IMR-90 (cell line): ENCODE measurements around the gene ANTXR2. TPM values are rescaled to one million over a fixed set of nuclear protein-coding genes. Genes with fewer than 3 reads are reported as not detected.

Source experiments
- ATAC-seq: fragments of 200-7000 bp; cut with Tn5 transposase; 2 replicates; pipeline ENCODE4 v1.9.1; 2020; ENCODE audit warnings: low read depth, mild to moderate bottlenecking, moderate library complexity
- BruUV-seq: library from RNA; stranded (reverse); fragments of 400-500 nt; replicated peaks from 2 replicates; lab custom pipeline; 2021; lab: Mats Ljungman, UMichigan
- CTCF ChIA-PET: fragments of 300-600 bp; formaldehyde crosslinking; extraction: SDS; loops from one replicate; lab custom pipeline; 2021; ENCODE audit warnings: antibody characterized with exemption; lab: Yijun Ruan, JAX
- POLR2A ChIA-PET: fragments of 300-600 bp; sonication (Branson Sonifier 250); formaldehyde crosslinking; loops from one replicate; lab custom pipeline; 2022; ENCODE audit warnings: antibody characterized with exemption; ENCODE audit not compliant: unreplicated experiment; lab: Charles Lee
- DNase-seq: peaks from one replicate; pipeline ENCODE4 v3.0.0; 2013
- H2AFZ ChIP-seq: replicated peaks from 2 replicates; pipeline ENCODE3; 2013; ENCODE audit warnings: low read length, mild to moderate bottlenecking; ENCODE audit not compliant: poor library complexity
- H2AK5ac ChIP-seq: 2 replicates; pipeline ENCODE4 v1.6.1; 2013; ENCODE audit warnings: low read depth, low read length, inconsistent platforms
- H2AK9ac ChIP-seq: replicated peaks from 2 replicates; pipeline ENCODE3; 2013; ENCODE audit warnings: mild to moderate bottlenecking, low read depth, low read length, moderate library complexity; ENCODE audit not compliant: poor library complexity
- H2BK120ac ChIP-seq: 2 replicates; pipeline ENCODE4 v1.6.1; 2013; ENCODE audit warnings: low read depth, low read length, inconsistent platforms
- H2BK15ac ChIP-seq: 3 replicates; pipeline ENCODE4 v1.6.1; 2013; ENCODE audit warnings: low read depth, low read length, inconsistent platforms
- H2BK20ac ChIP-seq: 2 replicates; pipeline ENCODE4 v1.6.1; 2013; ENCODE audit warnings: low read depth, mild to moderate bottlenecking, inconsistent platforms, low read length, moderate library complexity
- H2BK5ac ChIP-seq: 2 replicates; pipeline ENCODE4 v1.6.1; 2013; ENCODE audit warnings: mild to moderate bottlenecking, low read depth, low read length, inconsistent platforms; ENCODE audit not compliant: poor library complexity, severe bottlenecking
- H3K14ac ChIP-seq: replicated peaks from 2 replicates; pipeline ENCODE4 v1.6.1; 2013; ENCODE audit warnings: low read depth, low read length, inconsistent platforms
- H3K18ac ChIP-seq: 2 replicates; pipeline ENCODE4 v1.6.1; 2013; ENCODE audit warnings: low read depth, low read length, control low read depth
- H3K23ac ChIP-seq: 2 replicates; pipeline ENCODE4 v1.6.1; 2013; ENCODE audit warnings: low read depth, low read length, inconsistent platforms
- H3K27ac ChIP-seq: 2 replicates; pipeline ENCODE4 v1.5.1; 2013; ENCODE audit warnings: mild to moderate bottlenecking, control low read depth, low read length; ENCODE audit not compliant: insufficient read depth
- H3K27me3 ChIP-seq: 2 replicates; pipeline ENCODE4 v1.6.1; 2013; ENCODE audit warnings: low read length; ENCODE audit not compliant: control insufficient read depth, insufficient read depth
- H3K36me3 ChIP-seq: 2 replicates; pipeline ENCODE4 v1.6.1; 2013; ENCODE audit warnings: low read length, mixed read lengths; ENCODE audit not compliant: control insufficient read depth, insufficient read depth
- H3K4ac ChIP-seq: 2 replicates; pipeline ENCODE4 v1.6.1; 2013; ENCODE audit warnings: low read depth, low read length, inconsistent platforms
- H3K4me1 ChIP-seq: 2 replicates; pipeline ENCODE4 v1.6.1; 2013; ENCODE audit warnings: low read length, mixed read lengths; ENCODE audit not compliant: control insufficient read depth, insufficient read depth
- H3K4me2 ChIP-seq: 2 replicates; pipeline ENCODE4 v1.6.1; 2013; ENCODE audit warnings: low read depth, mild to moderate bottlenecking, control low read depth, low read length, moderate library complexity
- H3K4me3 ChIP-seq: 2 replicates; pipeline ENCODE4 v1.5.1; 2013; ENCODE audit warnings: low read depth, mild to moderate bottlenecking, control low read depth, low read length, moderate library complexity; ENCODE audit not compliant: insufficient read depth
- H3K56ac ChIP-seq: 2 replicates; pipeline ENCODE4 v1.6.1; 2013; ENCODE audit warnings: low read length, inconsistent platforms; ENCODE audit not compliant: insufficient read depth; ENCODE audit errors: extremely low read depth
- H3K79me1 ChIP-seq, 2 experiments: 2 replicates each; pipeline ENCODE4 v1.6.1; 2013; ENCODE audit warnings: low read length in 2 of 2, inconsistent platforms in 1 of 2, low read depth in 1 of 2
- H3K9ac ChIP-seq: 2 replicates; pipeline ENCODE4 v1.6.1; 2013; ENCODE audit warnings: low read depth, low read length, control low read depth
- H3K9me1 ChIP-seq: 2 replicates; pipeline ENCODE4 v1.6.1; 2013; ENCODE audit warnings: low read length, inconsistent platforms; ENCODE audit not compliant: insufficient read depth
- H3K9me3 ChIP-seq: 2 replicates; pipeline ENCODE4 v1.6.1; 2013; ENCODE audit warnings: low read length; ENCODE audit not compliant: control insufficient read depth, insufficient read depth
- H4K20me1 ChIP-seq: 2 replicates; pipeline ENCODE4 v1.6.1; 2013; ENCODE audit warnings: low read length, inconsistent platforms; ENCODE audit not compliant: insufficient read depth
- H4K5ac ChIP-seq: 2 replicates; pipeline ENCODE4 v1.6.1; 2013; ENCODE audit warnings: mild to moderate bottlenecking, low read depth, low read length, control low read depth
- H4K8ac ChIP-seq, 2 experiments: 2 replicates each; pipeline ENCODE4 v1.6.1; 2013; ENCODE audit warnings: low read depth in 2 of 2, low read length in 2 of 2, control low read depth in 1 of 2, inconsistent platforms in 1 of 2
- H4K91ac ChIP-seq: 2 replicates; pipeline ENCODE4 v1.6.1; 2013; ENCODE audit warnings: low read depth, low read length, inconsistent platforms; ENCODE audit not compliant: insufficient read depth
- BHLHE40 ChIP-seq: fragments of 150-350 bp; IDR thresholded peaks from 2 replicates; pipeline ENCODE4 v1.6.1; 2016; ENCODE audit warnings: mild to moderate bottlenecking, low read depth, low read length
- CEBPB ChIP-seq: IDR thresholded peaks from 2 replicates; pipeline ENCODE4 v1.6.1; 2012; ENCODE audit warnings: low read depth, low read length, improper control_type of control experiment
- CHD1 ChIP-seq: IDR thresholded peaks from 2 replicates; pipeline ENCODE4 v1.6.1; 2012; ENCODE audit warnings: low read depth, low read length, improper control_type of control experiment
- CTCF ChIP-seq: conservative IDR thresholded peaks from 2 replicates; pipeline ENCODE4 v1.5.1; 2012; ENCODE audit warnings: mild to moderate bottlenecking, low read depth, low read length, improper control_type of control experiment
- ELK1 ChIP-seq: fragments of 150-350 bp; IDR thresholded peaks from 2 replicates; pipeline ENCODE4 v1.6.1; 2016; ENCODE audit warnings: low read depth, mild to moderate bottlenecking, low read length, moderate library complexity, borderline replicate concordance
- FOS ChIP-seq: fragments of 150-350 bp; IDR thresholded peaks from 2 replicates; pipeline ENCODE4 v1.6.1; 2016; ENCODE audit warnings: low read depth, low read length
- MAFK ChIP-seq: IDR thresholded peaks from 2 replicates; pipeline ENCODE4 v1.6.1; 2012; ENCODE audit warnings: low read depth, low read length, improper control_type of control experiment
- MAZ ChIP-seq: IDR thresholded peaks from 2 replicates; pipeline ENCODE4 v1.6.1; 2012; ENCODE audit warnings: low read depth, mild to moderate bottlenecking, low read length, improper control_type of control experiment, moderate library complexity, borderline replicate concordance
- MXI1 ChIP-seq: IDR thresholded peaks from 2 replicates; pipeline ENCODE4 v1.6.1; 2012; ENCODE audit warnings: low read depth, mild to moderate bottlenecking, low read length, moderate library complexity, borderline replicate concordance
- NFE2L2 ChIP-seq: fragments of 150-350 bp; IDR thresholded peaks from 2 replicates; pipeline ENCODE4 v1.6.1; 2016; ENCODE audit warnings: low read depth, mild to moderate bottlenecking, low read length
- POLR2A ChIP-seq: IDR thresholded peaks from 2 replicates; pipeline ENCODE4 v1.6.1; 2012; ENCODE audit warnings: mild to moderate bottlenecking, low read depth, low read length
- RAD21 ChIP-seq: IDR thresholded peaks from 2 replicates; pipeline ENCODE4 v1.6.1; 2012; ENCODE audit warnings: low read length, improper control_type of control experiment
- RCOR1 ChIP-seq: IDR thresholded peaks from 2 replicates; pipeline ENCODE4 v1.6.1; 2012; ENCODE audit warnings: mild to moderate bottlenecking, low read length, improper control_type of control experiment; ENCODE audit not compliant: insufficient replicate concordance
- RFX5 ChIP-seq: IDR thresholded peaks from 2 replicates; pipeline ENCODE4 v1.8.0; 2012; ENCODE audit warnings: low read depth, mild to moderate bottlenecking, low read length, moderate library complexity
- SMC3 ChIP-seq: fragments of 150-350 bp; IDR thresholded peaks from 2 replicates; pipeline ENCODE4 v1.6.1; 2016; ENCODE audit warnings: low read depth, mild to moderate bottlenecking, antibody characterized with exemption, low read length, moderate library complexity
- WGBS, 2 experiments: methylation state at CpG; one replicate each; pipeline versions ENCODE4 v1.1.5 to v1.1.7; 2013; ENCODE audit warnings: missing lambda C conversion rate in 2 of 2; ENCODE audit not compliant: insufficient read length in 1 of 2; ENCODE audit errors: extremely low coverage in 2 of 2; 5-methylcytosine and 5-hydroxymethylcytosine counted together
- dilution Hi-C: fragments of 300-500 bp; cut with HindIII; formaldehyde crosslinking; loops from one replicate; pipeline ENCODE4 v1.14.3; 2018; ENCODE audit warnings: low sequenced_read_pairs; ENCODE audit not compliant: unreplicated experiment
- in situ Hi-C: fragments of 300-500 bp; cut with MboI; formaldehyde crosslinking; loops from 3 replicates; pipeline ENCODE4 v1.14.3; 2019; ENCODE audit warnings: low sequenced_read_pairs, inconsistent platforms, mixed read lengths
- intact Hi-C: fragments of 100-400 bp; cut with micrococcal nuclease; formaldehyde crosslinking; loops from 2 replicates; pipeline ENCODE4 v1.10.0; 2022
- polyA plus RNA-seq, 3 experiments: library from polyadenylated mRNA; depleted of rRNA; stranded (reverse); fragments of >200 nt; gene quantifications; 2 replicates each; pipeline ENCODE4 v1.2.3, GENCODE V29; 2012; ENCODE audit warnings: low replicate concordance in 1 of 3
- total RNA-seq: library from RNA; depleted of rRNA; stranded (reverse); fragments of >200 nt; gene quantifications from 2 replicates; pipeline ENCODE4 v1.2.3, GENCODE V29; 2012
- TF ChIP-seq, protein P1 (sequence below): fragments of 150-350 bp; IDR thresholded peaks from 2 replicates; pipeline ENCODE4 v1.6.1; 2017; ENCODE audit warnings: mild to moderate bottlenecking, antibody characterized with exemption, low read length, low read depth

ANTXR2 gene
- total and polyA plus RNA-seq, 2 of the 4 experiments (the other 2 are of a cell fraction): 46.8 to 88.5 TPM

- dilution Hi-C loops: no loop called here
- intact Hi-C loops: no loop called here
- peak; percentile 37 for DNase-seq
Observed at GRCh38 chr4:80016506-80016905, 56.5 kb downstream of the ANTXR2 start.

More at GRCh38 chr4:80016506-80016905, 56.5 kb downstream of the ANTXR2 start:
- peak overlapping the region; percentile 92 for H3K14ac ChIP-seq
- peak overlapping the region; percentile 67; the same call in 1 of the 2 replicates for H3K56ac ChIP-seq
- POLR2A ChIA-PET: interaction anchor here (0.6 kb wide), 1 partner anchor 291 kb away, joined by 3 read pairs; no protein-coding TSS in a partner anchor
- H2BK15ac ChIP-seq: peak overlapping the region; percentile 91
- H4K20me1 ChIP-seq: peaks cover 6% of the 10 kb centered on the region; the same call in 1 of the 2 replicates
- peak overlapping the region; percentile 94 for H2BK5ac ChIP-seq
- H3K23ac ChIP-seq: peak overlapping the region; percentile 95
- H3K36me3 ChIP-seq: peaks cover 16% of the 10 kb centered on the region
- no peak for ATAC-seq
- peak overlapping the region; percentile 43 for H2AK9ac ChIP-seq
- H3K4ac ChIP-seq: peak overlapping the region; percentile 96
- peaks cover 9% of the 10 kb centered on the region; the same call in 1 of the 2 replicates for H3K9me1 ChIP-seq
- H3K9me3 ChIP-seq: no peaks in the 10 kb centered on the region
- peak overlapping the region; percentile 80 for H3K18ac ChIP-seq
- no peak overlapping the region for H2AFZ ChIP-seq
- H3K4me2 ChIP-seq: no peak overlapping the region
- H3K27me3 ChIP-seq: no peaks in the 10 kb centered on the region
- peak overlapping the region; percentile 96 for H2BK20ac ChIP-seq
- H4K91ac ChIP-seq: peak overlapping the region; percentile 92
- 100% methylated on average over 1 of the region's 1 CpG; no CpG with 5 or more reads in 1 of the 2 experiments for WGBS, 2 experiments
- H3K4me1 ChIP-seq: peaks cover 13% of the 10 kb centered on the region
- in situ Hi-C loops: no loop called here
- H2AK5ac ChIP-seq: peak overlapping the region; percentile 90
- CTCF ChIA-PET: no interaction called here
- no peak overlapping the region for H3K4me3 ChIP-seq
- peaks cover 27 to 47% of the 10 kb centered on the region in 2 experiments for H3K79me1 ChIP-seq
- peak overlapping the region; percentile 73; the same call in 1 of the 2 replicates for H4K5ac ChIP-seq
- peak overlapping the region; percentile 92 for H3K27ac ChIP-seq
- peak overlapping the region; percentile 96 for H2BK120ac ChIP-seq
- peak overlapping the region; percentile 24; the same call in 1 of the 2 replicates for H3K9ac ChIP-seq
- peak overlapping the region; percentile 60 to 90 for H4K8ac ChIP-seq
- no peak for TF ChIP-seq MAZ
- TF ChIP-seq NFE2L2: no peak
- TF ChIP-seq MXI1: no peak
- no peak for TF ChIP-seq RCOR1
- TF ChIP-seq ELK1: no peak
- TF ChIP-seq MAFK: no peak
- no peak for TF ChIP-seq RAD21
- no peak for TF ChIP-seq CTCF
- TF ChIP-seq FOS: no peak
- no peak for TF ChIP-seq BHLHE40
- no peak for TF ChIP-seq CHD1
- TF ChIP-seq, protein P1, sequence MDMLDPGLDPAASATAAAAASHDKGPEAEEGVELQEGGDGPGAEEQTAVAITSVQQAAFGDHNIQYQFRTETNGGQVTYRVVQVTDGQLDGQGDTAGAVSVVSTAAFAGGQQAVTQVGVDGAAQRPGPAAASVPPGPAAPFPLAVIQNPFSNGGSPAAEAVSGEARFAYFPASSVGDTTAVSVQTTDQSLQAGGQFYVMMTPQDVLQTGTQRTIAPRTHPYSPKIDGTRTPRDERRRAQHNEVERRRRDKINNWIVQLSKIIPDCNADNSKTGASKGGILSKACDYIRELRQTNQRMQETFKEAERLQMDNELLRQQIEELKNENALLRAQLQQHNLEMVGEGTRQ: no peak
- TF ChIP-seq POLR2A: no peak
- no peak for TF ChIP-seq SMC3
- TF ChIP-seq RFX5: no peak
- TF ChIP-seq CEBPB: no peak
- no TSS peak for BruUV-seq
